ENCODE measurements around the gene USP10. TPM values are rescaled to one million over a fixed set of nuclear protein-coding genes. Genes with fewer than 3 reads are reported as not detected.

Gene USP10
- total RNA-seq, 1 experiment from 2014 or later = 203 TPM

- H3K4ac ChIP-seq (ENCODE audit: low read depth, low read length) = no peak overlapping the region
- no peak overlapping the region for H3K4me2 ChIP-seq (ENCODE audit: insufficient read depth, insufficient read length, low read length)
- WGBS (ENCODE audit: extremely low coverage, insufficient read length, low lambda C conversion rate) = no CpG with 5 or more reads among the region's 1 CpG
- H3K4me1 ChIP-seq (ENCODE audit: insufficient read depth, low read length) = peaks cover 2% of the 10 kb centered on the region; the same call in 1 of the 2 replicates
- no peak overlapping the region for H3T11ph ChIP-seq (ENCODE audit: low read length)
- peaks cover 83% of the 10 kb centered on the region for H3K79me2 ChIP-seq (ENCODE audit: insufficient read depth, low read length)
- Mint-ChIP-seq H3K4me3 (no peak overlapping the region), H3K4me1 (peaks cover 62 to 65% of the 10 kb centered on the region in 2 experiments), H3K27me3 (ENCODE audit: low read depth) (no peaks in the 10 kb centered on the region), H3K27ac (no peak overlapping the region), H3K36me3 (ENCODE audit: insufficient read depth in 1 of 3, low read depth in 3 of 3) (peaks cover 2 to 16% (median 4%) of the 10 kb centered on the region in 3 experiments; a peak in 4 of 7 replicates), H3K9me3 (no peaks in the 10 kb centered on the region)
- H3K9me3 ChIP-seq (ENCODE audit: control insufficient read depth, low read depth, low read length) = no peaks in the 10 kb centered on the region
- TF ChIP-seq CTCF (conservative IDR thresholded peaks at IDR 0.05) = no peak
- peaks cover 4% of the 10 kb centered on the region for H4K20me1 ChIP-seq (ENCODE audit: control insufficient read depth, insufficient read depth, insufficient read length)
- H4K5ac ChIP-seq (ENCODE audit: insufficient read length, low read depth, low read length) = no peak overlapping the region
- peaks cover 9% of the 10 kb centered on the region for H3K79me1 ChIP-seq (ENCODE audit: insufficient read depth, low read depth, low read length, poor library complexity, severe bottlenecking)
- H2BK120ac ChIP-seq (ENCODE audit: low read depth, low read length, poor library complexity, severe bottlenecking) = no peak overlapping the region
- no peak overlapping the region for H3K27ac ChIP-seq (ENCODE audit: insufficient read length, low read depth, low read length)
- H4K8ac ChIP-seq (replicated peaks; ENCODE audit: insufficient read length, low read depth, low read length) = no peak overlapping the region
- no peaks in the 10 kb centered on the region for H3K23me2 ChIP-seq (ENCODE audit: insufficient read length, low read depth, low read length, poor library complexity, severe bottlenecking)
- no peak overlapping the region for H3K23ac ChIP-seq (ENCODE audit: insufficient read length, low read depth, low read length)
- no peak overlapping the region for H2BK20ac ChIP-seq (ENCODE audit: low read depth, low read length, poor library complexity, severe bottlenecking)
- H3K9ac ChIP-seq (ENCODE audit: extremely low read depth, insufficient read length, low read length) = no peak overlapping the region
- no peaks in the 10 kb centered on the region for H3K27me3 ChIP-seq (ENCODE audit: insufficient read depth, low read length)
- no peak overlapping the region for H3K56ac ChIP-seq (ENCODE audit: insufficient read length, low read depth, low read length)
- no peak for DNase-seq
- no peak overlapping the region for H3K14ac ChIP-seq (ENCODE audit: insufficient read depth, low read length)
- H2AFZ ChIP-seq (ENCODE audit: low read length) = no peak overlapping the region
- H3K18ac ChIP-seq (ENCODE audit: insufficient read length, low read depth, low read length) = no peak overlapping the region
- H2BK15ac ChIP-seq (ENCODE audit: low read depth, low read length) = no peak overlapping the region
- no peak overlapping the region for H4K91ac ChIP-seq (ENCODE audit: insufficient read length, low read depth, low read length)
- no peak overlapping the region for H2BK5ac ChIP-seq (ENCODE audit: insufficient read length, low read length)
- H2BK12ac ChIP-seq (ENCODE audit: insufficient read length, low read depth, low read length) = no peak overlapping the region
- no peak overlapping the region for H2AK5ac ChIP-seq (ENCODE audit: insufficient read length, low read length)
Measured at GRCh38 chr16:84706856-84707255, 7.1 kb downstream of the USP10 start.

Data from H9 (cell line).